HepG2 (cell line): ENCODE results near the gene SLC24A4. TPM values are rescaled to one million over a fixed set of nuclear protein-coding genes. Genes with fewer than 3 reads are reported as not detected.

ENCODE experiments used
- ATAC-seq: fragments of 200-7000 bp; cut with Tn5 transposase; 3 replicates; pipeline ENCODE4 v1.9.1; 2020; ENCODE audit warnings: mild to moderate bottlenecking, moderate library complexity
- BruUV-seq: library from RNA; stranded (reverse); fragments of 400-500 nt; replicated peaks from 2 replicates; lab custom pipeline; 2021; lab: Mats Ljungman, UMichigan
- CTCF ChIA-PET: fragments of 300-600 bp; formaldehyde crosslinking; extraction: SDS; loops from one replicate; lab custom pipeline; 2021; ENCODE audit warnings: low total read pairs, inconsistent platforms, low intra/inter-chr PET ratio; lab: Yijun Ruan, JAX
- POLR2A ChIA-PET: fragments of 350-600 bp; sonication (Branson Sonifier 250); formaldehyde crosslinking; loops from one replicate; lab custom pipeline; 2020; ENCODE audit warnings: antibody characterized with exemption, inconsistent platforms; lab: Yijun Ruan, JAX
- DNase-seq: peaks from one replicate; pipeline ENCODE4 v3.0.0-alpha.2; 2015; ENCODE audit warnings: low spot score
- FAIRE-seq: peaks from 3 replicates; lab custom pipeline; 2011; peaks lifted over from hg19 to GRCh38; lab: Jason Lieb, UNC
- H2AFZ ChIP-seq: one replicate; pipeline ENCODE4 v1.6.1; 2011; ENCODE audit warnings: low read length, inconsistent platforms
- H3K27ac ChIP-seq: fragments of 300-600 bp; 3 replicates; pipeline ENCODE4 v1.8.0; 2011; ENCODE audit warnings: mixed run types, mild to moderate bottlenecking, mixed read lengths, low read length, inconsistent platforms; ENCODE audit not compliant: insufficient read depth; ENCODE audit errors: extremely low read length
- H3K27me3 ChIP-seq, 2 experiments: fragments of 200-600 bp in 1 of 2; 2 replicates in 1 of 2; 3 replicates in 1 of 2; pipeline versions ENCODE4 v1.6.0 to v1.8.0; 2011; ENCODE audit warnings: low read length in 2 of 2, mild to moderate bottlenecking in 2 of 2, moderate library complexity in 2 of 2, inconsistent platforms in 1 of 2; ENCODE audit not compliant: insufficient read depth in 2 of 2, control insufficient read depth in 1 of 2
- H3K36me3 ChIP-seq, 2 experiments: fragments of 200-600 bp in 1 of 2; replicated peaks in 1 of 2; 2 replicates in 1 of 2; 3 replicates in 1 of 2; pipeline versions ENCODE4 v1.5.1 to v1.8.0; 2011; ENCODE audit warnings: low read length in 2 of 2, inconsistent platforms in 1 of 2; ENCODE audit not compliant: insufficient read depth in 2 of 2, control insufficient read depth in 1 of 2
- H3K4me1 ChIP-seq: 2 replicates; pipeline ENCODE4 v1.5.1; 2012; ENCODE audit warnings: low read length, inconsistent platforms; ENCODE audit not compliant: insufficient read depth
- H3K4me2 ChIP-seq: 2 replicates; pipeline ENCODE4 v1.6.0; 2011; ENCODE audit warnings: low read depth, low read length, inconsistent platforms
- H3K4me3 ChIP-seq, 3 experiments: fragments of 200-600 bp in 1 of 3; sonication (generic), shearing (Covaris generic) in 1 of 3; replicated peaks in 1 of 3; 2 replicates each; pipeline ENCODE4 v1.5.1; 2011 to 2016; ENCODE audit warnings: low read length in 3 of 3, inconsistent platforms in 2 of 3, low read depth in 2 of 3, mild to moderate bottlenecking in 2 of 3, control low read depth in 1 of 3, mixed read lengths in 1 of 3; ENCODE audit not compliant: insufficient read depth in 1 of 3
- H3K79me2 ChIP-seq: one replicate; pipeline ENCODE4 v1.6.1; 2011; ENCODE audit warnings: low read length, inconsistent platforms; ENCODE audit not compliant: insufficient read depth
- H3K9ac ChIP-seq: 2 replicates; pipeline ENCODE4 v1.6.0; 2011; ENCODE audit warnings: mild to moderate bottlenecking, low read depth, low read length, inconsistent platforms; ENCODE audit not compliant: insufficient read depth
- H3K9me3 ChIP-seq: 2 replicates; pipeline ENCODE4 v1.5.1; 2012; ENCODE audit warnings: mild to moderate bottlenecking, low read length
- H4K20me1 ChIP-seq: 2 replicates; pipeline ENCODE4 v1.6.0; 2011; ENCODE audit warnings: inconsistent platforms, mild to moderate bottlenecking, low read length, moderate library complexity; ENCODE audit not compliant: insufficient read depth
- ARID3A ChIP-seq: IDR thresholded peaks from 2 replicates; pipeline ENCODE4 v1.6.1; 2012; ENCODE audit warnings: low read depth, low read length, improper control_type of control experiment
- CEBPB ChIP-seq: IDR thresholded peaks from 2 replicates; pipeline ENCODE4 v1.6.1; 2011; ENCODE audit warnings: low read depth, low read length, improper control_type of control experiment, borderline replicate concordance
- DDIT3 ChIP-seq: sonication (generic); formaldehyde crosslinking; IDR thresholded peaks from 2 replicates; pipeline ENCODE4 v1.4.0; 2020; ENCODE audit warnings: mild to moderate bottlenecking, missing genetic modification reagents
- FOSL2 ChIP-seq: sonication (generic); formaldehyde crosslinking; IDR thresholded peaks from 2 replicates; pipeline ENCODE4 v1.4.0; 2020; ENCODE audit warnings: missing genetic modification reagents
- FOXA1 ChIP-seq, 2 experiments: fragments of 450-650 bp in 1 of 2; sonication (generic) in 1 of 2; formaldehyde crosslinking in 1 of 2; IDR thresholded peaks; 2 replicates each; pipeline versions ENCODE4 v1.4.0 to v1.6.1; 2016 to 2020; ENCODE audit warnings: missing genetic modification reagents in 1 of 2
- GATAD2A ChIP-seq: IDR thresholded peaks from 2 replicates; pipeline ENCODE4 v1.6.1; 2016
- HOXA7 ChIP-seq: sonication (generic); formaldehyde crosslinking; IDR thresholded peaks from 2 replicates; pipeline ENCODE4 v1.8.1; 2022; ENCODE audit warnings: mild to moderate bottlenecking, missing genetic modification reagents, moderate library complexity
- PAWR ChIP-seq: sonication (generic); formaldehyde crosslinking; IDR thresholded peaks from 2 replicates; pipeline ENCODE4 v1.4.0; 2020; ENCODE audit warnings: missing genetic modification reagents, mild to moderate bottlenecking, borderline replicate concordance
- PAXIP1 ChIP-seq: sonication (generic); formaldehyde crosslinking; conservative IDR thresholded peaks from 2 replicates; pipeline ENCODE4 v1.4.0; 2020; ENCODE audit warnings: mild to moderate bottlenecking, missing genetic modification reagents, moderate library complexity
- USF2 ChIP-seq, 2 experiments: sonication (generic) in 1 of 2; formaldehyde crosslinking in 1 of 2; IDR thresholded peaks; 2 replicates each; pipeline versions ENCODE4 v1.5.1 to v1.6.1; 2011 to 2020; ENCODE audit warnings: borderline replicate concordance in 1 of 2, low read depth in 1 of 2, low read length in 1 of 2, mild to moderate bottlenecking in 1 of 2, missing genetic modification reagents in 1 of 2, moderate library complexity in 1 of 2
- ZNF274 ChIP-seq: sonication (generic); formaldehyde crosslinking; IDR thresholded peaks from 2 replicates; pipeline ENCODE4 v1.5.1; 2020; ENCODE audit warnings: mild to moderate bottlenecking, missing genetic modification reagents
- ZNF431 ChIP-seq: sonication (generic); formaldehyde crosslinking; IDR thresholded peaks from 2 replicates; pipeline ENCODE4 v1.9.0; 2022; ENCODE audit warnings: missing genetic modification reagents, low read depth, mild to moderate bottlenecking, borderline replicate concordance
- ZNF891 ChIP-seq: sonication (generic); formaldehyde crosslinking; IDR thresholded peaks from 2 replicates; pipeline ENCODE4 v1.5.0; 2020; ENCODE audit warnings: mild to moderate bottlenecking, missing genetic modification reagents
- ZSCAN25 ChIP-seq: sonication (generic); formaldehyde crosslinking; IDR thresholded peaks from 2 replicates; pipeline ENCODE4 v1.8.0; 2022; ENCODE audit warnings: mild to moderate bottlenecking, missing genetic modification reagents
- WGBS: methylation state at CpG from one replicate; pipeline ENCODE4 v1.1.6; 2017; ENCODE audit warnings: low lambda C conversion rate; 5-methylcytosine and 5-hydroxymethylcytosine counted together
- in situ Hi-C: cut with HindIII; loops from 2 replicates; pipeline ENCODE4 v1.10.0; 2017; ENCODE audit warnings: low pct_unique_long_range_greater_than_20kb; ENCODE audit not compliant: extremely low pct_ligation_motif_present
- intact Hi-C: fragments of 100-400 bp; cut with micrococcal nuclease; formaldehyde crosslinking; loops from one replicate; pipeline ENCODE4 v1.10.0; 2022; ENCODE audit not compliant: unreplicated experiment
- polyA plus RNA-seq, 8 experiments: library from polyadenylated mRNA; depleted of rRNA in 3 of 8; stranded (reverse) in 7 of 8; unstranded in 1 of 8; fragments of >200 nt; fragmentation: Illumina TruSeq in 4 of 8; extraction: Trizol in 4 of 8; gene quantifications; 2 replicates each; pipeline versions ENCODE4 v1.2.1 to v1.2.3, GENCODE V29; 2011 to 2016; ENCODE audit warnings: low read depth in 4 of 8, missing spikeins in 1 of 8, mixed read lengths in 1 of 8; ENCODE audit not compliant: insufficient read depth in 1 of 8
- total RNA-seq, 5 experiments: library from RNA; depleted of rRNA; stranded (reverse); fragments of >200 nt; fragmentation: Illumina TruSeq; extraction: Trizol; gene quantifications; 2 replicates each; pipeline ENCODE4 v1.2.3, GENCODE V29; 2016; ENCODE audit warnings: low read depth in 1 of 5

SLC24A4 gene
- total and polyA plus RNA-seq, 2 of the 13 experiments (the other 11 are each of a cell fraction or from before 2014, with no cell fraction given) = not detected

- TF ChIP-seq PAXIP1 (CRISPR knock-in tag) (no peak), ZNF431 (CRISPR knock-in tag) (no peak), FOXA1 (IDR thresholded peaks at IDR 0.05) (no peak), FOXA1 (CRISPR knock-in tag; IDR thresholded peaks at IDR 0.05) (no peak), DDIT3 (CRISPR knock-in tag) (no peak), GATAD2A (CRISPR knock-in tag) (no peak), FOSL2 (CRISPR knock-in tag) (peak; percentile 63), ZNF274 (CRISPR knock-in tag) (no peak), HOXA7 (CRISPR knock-in tag) (no peak), USF2 (IDR thresholded peaks at IDR 0.05; ENCODE audit: low read depth, low read length) (no peak), USF2 (CRISPR knock-in tag; IDR thresholded peaks at IDR 0.05; ENCODE audit: borderline replicate concordance) (no peak), ZSCAN25 (no peak), CEBPB (peak; percentile 47; the same call in 1 of the 2 replicates), PAWR (no peak), ARID3A (no peak), ZNF891 (no peak)
- FAIRE-seq (no peak), ATAC-seq (peak; percentile 13; the same call in 1 of the 3 replicates), DNase-seq (peak; percentile 35)
- POLR2A ChIA-PET = no interaction called here
- Histone ChIP-seq H3K27me3 (peaks cover 2 to 36% of the 10 kb centered on the region in 2 experiments; a peak in 4 of 5 replicates), H3K4me3 (no peak overlapping the region), H2AFZ (no peak overlapping the region), H3K9me3 (no peaks in the 10 kb centered on the region), H3K36me3 (no peaks in the 10 kb centered on the region), H3K9ac (no peak overlapping the region), H3K4me2 (no peak overlapping the region), H3K4me1 (peaks cover 26% of the 10 kb centered on the region), H4K20me1 (no peaks in the 10 kb centered on the region), H3K79me2 (no peaks in the 10 kb centered on the region), H3K27ac (no peak overlapping the region)
- 0% methylated on average over 1 of the region's 1 CpG for WGBS
- in situ Hi-C loops (no loop called here), intact Hi-C loops (no loop called here)
- CTCF ChIA-PET = no interaction called here
- no TSS peak for BruUV-seq
These were observed 64.6 kb downstream of the SLC24A4 start for GRCh38 chr14:92387578-92387977.
